Measurements from ENCODE around the gene TMEM81. TPM values are rescaled to one million over a fixed set of nuclear protein-coding genes. Genes with fewer than 3 reads are reported as not detected.

The TMEM81 gene
- total RNA-seq, 2 experiments from 2014 or later = 1.5 to 2.4 TPM

GRCh38 chr1:205095422-205095821 lies 11.2 kb upstream of the TMEM81 start:
- Mint-ChIP-seq H3K27ac (no peak overlapping the region), H3K36me3 (peaks cover 12% of the 10 kb centered on the region), H3K9me3 (no peaks in the 10 kb centered on the region), H3K27me3 (no peaks in the 10 kb centered on the region), H3K4me1 (peaks cover 1% of the 10 kb centered on the region), H3K4me3 (no peak overlapping the region)
- no peak for DNase-seq

GRCh38 chr1:205091043-205091740 lies 6.9 kb upstream of the TMEM81 start:
- Mint-ChIP-seq H3K27me3 (no peaks in the 10 kb centered on the region), H3K27ac (no peak overlapping the region), H3K4me1 (no peaks in the 10 kb centered on the region), H3K4me3 (no peak overlapping the region), H3K36me3 (peaks cover 11% of the 10 kb centered on the region), H3K9me3 (no peaks in the 10 kb centered on the region)
- DNase-seq = no peak

- Mint-ChIP-seq H3K4me3 (no peak overlapping the region), H3K27ac (no peak overlapping the region), H3K9me3 (no peaks in the 10 kb centered on the region), H3K4me1 (no peaks in the 10 kb centered on the region), H3K36me3 (peaks cover 15% of the 10 kb centered on the region), H3K27me3 (no peaks in the 10 kb centered on the region)
- no peak for DNase-seq
Measured at GRCh38 chr1:205088341-205088740, 4.1 kb upstream of the TMEM81 start.

- Mint-ChIP-seq H3K36me3 (peaks cover 13% of the 10 kb centered on the region), H3K9me3 (no peaks in the 10 kb centered on the region), H3K4me1 (no peaks in the 10 kb centered on the region), H3K27ac (no peak overlapping the region), H3K4me3 (no peak overlapping the region), H3K27me3 (no peaks in the 10 kb centered on the region)
- DNase-seq = no peak
Measured at GRCh38 chr1:205082431-205082830, 1.8 kb downstream of the TMEM81 start.

- Mint-ChIP-seq H3K9me3 (no peaks in the 10 kb centered on the region), H3K27me3 (no peaks in the 10 kb centered on the region), H3K27ac (no peak overlapping the region), H3K4me3 (no peak overlapping the region), H3K4me1 (no peaks in the 10 kb centered on the region), H3K36me3 (peaks cover 1% of the 10 kb centered on the region)
- DNase-seq = no peak
Measured at GRCh38 chr1:205077934-205078311, 6.3 kb downstream of the TMEM81 start.

GRCh38 chr1:205077158-205077933 lies 6.9 kb downstream of the TMEM81 start:
- H3K27me3 Mint-ChIP-seq = no peaks in the 10 kb centered on the region
- H3K9me3 Mint-ChIP-seq = no peaks in the 10 kb centered on the region
- no peak for DNase-seq
- no peaks in the 10 kb centered on the region for H3K36me3 Mint-ChIP-seq
- H3K4me3 Mint-ChIP-seq = no peak overlapping the region
- H3K4me1 Mint-ChIP-seq = no peaks in the 10 kb centered on the region
- H3K27ac Mint-ChIP-seq = no peak overlapping the region

GRCh38 chr1:205076245-205076761 lies 8.0 kb downstream of the TMEM81 start:
- H3K27ac Mint-ChIP-seq = no peak overlapping the region
- DNase-seq = no peak
- no peaks in the 10 kb centered on the region for H3K36me3 Mint-ChIP-seq
- H3K27me3 Mint-ChIP-seq = no peaks in the 10 kb centered on the region
- no peaks in the 10 kb centered on the region for H3K4me1 Mint-ChIP-seq
- H3K4me3 Mint-ChIP-seq = no peak overlapping the region
- no peaks in the 10 kb centered on the region for H3K9me3 Mint-ChIP-seq

- Mint-ChIP-seq H3K27me3 (no peaks in the 10 kb centered on the region), H3K4me3 (no peak overlapping the region), H3K27ac (no peak overlapping the region), H3K36me3 (no peaks in the 10 kb centered on the region), H3K9me3 (no peaks in the 10 kb centered on the region), H3K4me1 (no peaks in the 10 kb centered on the region)
- no peak for DNase-seq
Measured at GRCh38 chr1:205075642-205076155, 8.6 kb downstream of the TMEM81 start.

- Mint-ChIP-seq H3K9me3 (no peaks in the 10 kb centered on the region), H3K36me3 (no peaks in the 10 kb centered on the region), H3K27me3 (no peaks in the 10 kb centered on the region), H3K27ac (no peak overlapping the region), H3K4me1 (no peaks in the 10 kb centered on the region), H3K4me3 (no peak overlapping the region)
- no peak for DNase-seq
Measured at GRCh38 chr1:205074513-205074912, 9.7 kb downstream of the TMEM81 start.

- Mint-ChIP-seq H3K4me3 (no peak overlapping the region), H3K9me3 (no peaks in the 10 kb centered on the region), H3K36me3 (no peaks in the 10 kb centered on the region)
Measured at GRCh38 chr1:205074084-205074483, 10.2 kb downstream of the TMEM81 start.

GRCh38 chr1:205073511-205073910 lies 10.7 kb downstream of the TMEM81 start:
- Mint-ChIP-seq H3K36me3 (no peaks in the 10 kb centered on the region), H3K4me1 (no peaks in the 10 kb centered on the region), H3K9me3 (no peaks in the 10 kb centered on the region), H3K4me3 (no peak overlapping the region), H3K27ac (no peak overlapping the region), H3K27me3 (no peaks in the 10 kb centered on the region)
- DNase-seq = no peak

More at GRCh38 chr1:205074084-205074483, 10.2 kb downstream of the TMEM81 start:
- no peak for DNase-seq
- Mint-ChIP-seq H3K27me3 (no peaks in the 10 kb centered on the region), H3K4me1 (no peaks in the 10 kb centered on the region), H3K27ac (no peak overlapping the region)

GRCh38 chr1:205072881-205073280 lies 11.4 kb downstream of the TMEM81 start:
- Mint-ChIP-seq H3K36me3 (no peaks in the 10 kb centered on the region), H3K9me3 (no peaks in the 10 kb centered on the region)

GRCh38 chr1:205072286-205072685 lies 12.0 kb downstream of the TMEM81 start:
- H3K27ac Mint-ChIP-seq = no peak overlapping the region
- no peaks in the 10 kb centered on the region for H3K9me3 Mint-ChIP-seq
- H3K36me3 Mint-ChIP-seq = no peaks in the 10 kb centered on the region
- no peak for DNase-seq
- H3K27me3 Mint-ChIP-seq = no peaks in the 10 kb centered on the region
- no peaks in the 10 kb centered on the region for H3K4me1 Mint-ChIP-seq
- H3K4me3 Mint-ChIP-seq = no peak overlapping the region

More at GRCh38 chr1:205072881-205073280, 11.4 kb downstream of the TMEM81 start:
- Mint-ChIP-seq H3K27ac (no peak overlapping the region), H3K4me3 (no peak overlapping the region), H3K4me1 (no peaks in the 10 kb centered on the region), H3K27me3 (no peaks in the 10 kb centered on the region)
- no peak for DNase-seq

- Mint-ChIP-seq H3K36me3 (no peaks in the 10 kb centered on the region), H3K4me1 (no peaks in the 10 kb centered on the region), H3K27ac (no peak overlapping the region), H3K9me3 (no peaks in the 10 kb centered on the region), H3K4me3 (no peak overlapping the region), H3K27me3 (no peaks in the 10 kb centered on the region)
- DNase-seq = no peak
Measured at GRCh38 chr1:205071801-205072200, 12.5 kb downstream of the TMEM81 start.

GRCh38 chr1:205071028-205071409 lies 13.2 kb downstream of the TMEM81 start:
- Mint-ChIP-seq H3K27ac (no peak overlapping the region), H3K4me1 (no peaks in the 10 kb centered on the region), H3K9me3 (no peaks in the 10 kb centered on the region), H3K4me3 (no peak overlapping the region), H3K36me3 (no peaks in the 10 kb centered on the region), H3K27me3 (no peaks in the 10 kb centered on the region)
- DNase-seq = no peak
